ENCODE data around the gene POLRMT. TPM values are rescaled to one million over a fixed set of nuclear protein-coding genes. Genes with fewer than 3 reads are reported as not detected.
A peak's percentile ranks its signal among the peaks of the same experiment; 100 is the strongest.

POLRMT gene
- total RNA-seq, 1 experiment from 2014 or later = 139 TPM

DNA sequence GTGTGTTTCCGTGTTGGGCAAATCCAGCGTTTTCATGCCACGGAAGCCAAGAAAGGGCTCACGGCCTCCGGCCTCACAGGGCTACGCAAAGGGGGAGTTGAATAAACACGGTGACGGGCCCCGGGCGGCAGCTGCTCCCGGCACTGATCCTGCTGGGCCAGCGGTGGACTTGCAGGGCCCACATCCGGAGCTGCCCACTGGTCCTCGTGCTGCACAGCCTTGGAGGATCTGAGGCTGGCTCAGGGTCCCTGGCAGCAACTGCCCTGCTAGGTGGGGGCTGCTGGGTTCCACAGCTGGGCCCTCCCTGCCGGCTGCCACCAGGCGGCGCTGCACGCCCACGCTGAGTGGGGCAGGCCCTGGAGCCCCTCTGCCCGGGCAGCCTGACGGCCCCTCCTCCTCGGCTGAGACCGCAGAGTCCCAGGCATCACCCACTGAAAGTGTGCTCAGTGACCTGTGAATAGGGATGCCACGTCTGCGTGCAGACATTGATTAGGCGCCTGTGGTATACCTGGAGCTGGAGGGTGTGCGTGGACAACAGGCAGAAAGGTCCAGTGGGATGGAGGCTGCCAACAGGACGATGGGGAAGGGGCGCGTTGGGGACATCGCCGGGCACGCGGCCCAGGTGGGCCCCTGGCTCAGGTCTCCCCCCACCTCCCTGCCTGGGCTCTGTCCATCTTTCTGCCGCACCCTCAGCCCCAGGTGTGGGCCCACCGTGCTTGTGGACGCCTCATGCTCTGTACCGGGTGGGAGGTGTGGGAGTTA, 48.9 kb downstream of the POLRMT start (continued):
- no peak for TF ChIP-seq ELF4 (CRISPR knock-in tag; IDR thresholded peaks at IDR 0.05; ENCODE audit: low read depth)
- TF ChIP-seq, protein P1, sequence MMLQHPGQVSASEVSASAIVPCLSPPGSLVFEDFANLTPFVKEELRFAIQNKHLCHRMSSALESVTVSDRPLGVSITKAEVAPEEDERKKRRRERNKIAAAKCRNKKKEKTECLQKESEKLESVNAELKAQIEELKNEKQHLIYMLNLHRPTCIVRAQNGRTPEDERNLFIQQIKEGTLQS (CRISPR knock-in tag; conservative IDR thresholded peaks at IDR 0.05) = no peak
- TF ChIP-seq AR (CRISPR knock-in tag; IDR thresholded peaks at IDR 0.05) = peak; percentile 15; the same call in 1 of the 2 replicates
- TF ChIP-seq ESRRA (CRISPR knock-in tag; IDR thresholded peaks at IDR 0.05; ENCODE audit: borderline replicate concordance) = 0 out of 2 replicates have a peak, but pooled peaks have one; percentile 26
- TF ChIP-seq, protein P2, sequence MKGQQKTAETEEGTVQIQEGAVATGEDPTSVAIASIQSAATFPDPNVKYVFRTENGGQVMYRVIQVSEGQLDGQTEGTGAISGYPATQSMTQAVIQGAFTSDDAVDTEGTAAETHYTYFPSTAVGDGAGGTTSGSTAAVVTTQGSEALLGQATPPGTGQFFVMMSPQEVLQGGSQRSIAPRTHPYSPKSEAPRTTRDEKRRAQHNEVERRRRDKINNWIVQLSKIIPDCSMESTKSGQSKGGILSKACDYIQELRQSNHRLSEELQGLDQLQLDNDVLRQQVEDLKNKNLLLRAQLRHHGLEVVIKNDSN (CRISPR knock-in tag; IDR thresholded peaks at IDR 0.05) = peak; percentile 43; the same call in 1 of the 2 replicates
- no peak for TF ChIP-seq TCF7 (CRISPR knock-in tag; IDR thresholded peaks at IDR 0.05; ENCODE audit: low read depth)
- peak; percentile 65 for TF ChIP-seq PRRX2 (CRISPR knock-in tag; IDR thresholded peaks at IDR 0.05)
- TF ChIP-seq CREB1 (CRISPR knock-in tag; IDR thresholded peaks at IDR 0.05) = peak; percentile 59; the same call in 1 of the 2 replicates
- TF ChIP-seq EMX1 (CRISPR knock-in tag; IDR thresholded peaks at IDR 0.05) = peak; percentile 78; the same call in 1 of the 2 replicates
- 0 out of 2 replicates have a peak, but pooled peaks have one; percentile 90 for TF ChIP-seq KAT7 (CRISPR knock-in tag; IDR thresholded peaks at IDR 0.05; ENCODE audit: borderline replicate concordance)
- TF ChIP-seq, protein P3, sequence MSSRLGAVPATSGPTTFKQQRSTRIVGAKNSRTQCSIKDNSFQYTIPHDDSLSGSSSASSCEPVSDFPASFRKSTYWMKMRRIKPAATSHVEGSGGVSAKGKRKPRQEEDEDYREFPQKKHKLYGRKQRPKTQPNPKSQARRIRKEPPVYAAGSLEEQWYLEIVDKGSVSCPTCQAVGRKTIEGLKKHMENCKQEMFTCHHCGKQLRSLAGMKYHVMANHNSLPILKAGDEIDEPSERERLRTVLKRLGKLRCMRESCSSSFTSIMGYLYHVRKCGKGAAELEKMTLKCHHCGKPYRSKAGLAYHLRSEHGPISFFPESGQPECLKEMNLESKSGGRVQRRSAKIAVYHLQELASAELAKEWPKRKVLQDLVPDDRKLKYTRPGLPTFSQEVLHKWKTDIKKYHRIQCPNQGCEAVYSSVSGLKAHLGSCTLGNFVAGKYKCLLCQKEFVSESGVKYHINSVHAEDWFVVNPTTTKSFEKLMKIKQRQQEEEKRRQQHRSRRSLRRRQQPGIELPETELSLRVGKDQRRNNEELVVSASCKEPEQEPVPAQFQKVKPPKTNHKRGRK (CRISPR knock-in tag; IDR thresholded peaks at IDR 0.05; ENCODE audit: borderline replicate concordance) = no peak
- TF ChIP-seq, protein P4, sequence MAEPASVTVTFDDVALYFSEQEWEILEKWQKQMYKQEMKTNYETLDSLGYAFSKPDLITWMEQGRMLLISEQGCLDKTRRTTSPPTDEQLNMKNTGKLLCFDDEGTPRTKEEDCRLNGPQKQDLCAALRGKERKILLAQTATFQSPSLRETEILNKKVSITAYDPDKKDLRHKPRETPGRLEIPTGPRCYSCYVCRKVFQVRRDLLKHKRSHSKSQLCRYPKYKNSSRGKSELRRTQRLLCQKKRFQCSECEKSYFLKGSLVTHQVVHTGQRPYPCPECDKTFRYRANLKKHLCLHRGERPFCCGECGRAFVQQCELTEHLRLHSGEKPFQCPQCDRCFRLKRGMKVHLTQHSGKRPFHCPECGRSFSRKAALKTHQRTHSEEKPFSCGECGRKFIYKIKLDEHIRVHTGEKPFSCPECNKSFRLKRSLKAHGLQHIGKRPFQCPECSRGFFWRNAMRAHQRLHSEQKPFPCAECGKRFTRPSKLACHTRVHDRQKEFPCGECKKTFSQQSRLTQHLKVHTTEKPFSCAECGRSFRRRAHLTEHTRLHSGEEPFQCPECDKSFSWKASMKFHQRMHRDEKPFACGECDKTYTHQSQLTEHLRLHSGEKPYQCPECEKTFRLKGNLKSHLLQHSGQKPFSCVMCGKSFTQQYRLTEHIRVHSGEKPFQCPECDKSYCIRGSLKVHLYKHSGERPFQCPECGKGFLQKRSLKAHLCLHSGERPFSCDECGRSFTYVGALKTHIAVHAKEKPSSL (CRISPR knock-in tag; conservative IDR thresholded peaks at IDR 0.05) = 0 out of 2 replicates have a peak, but pooled peaks have one; percentile 9
- TF ChIP-seq NR2C2 (CRISPR knock-in tag; IDR thresholded peaks at IDR 0.05) = no peak
- TF ChIP-seq, protein P5, sequence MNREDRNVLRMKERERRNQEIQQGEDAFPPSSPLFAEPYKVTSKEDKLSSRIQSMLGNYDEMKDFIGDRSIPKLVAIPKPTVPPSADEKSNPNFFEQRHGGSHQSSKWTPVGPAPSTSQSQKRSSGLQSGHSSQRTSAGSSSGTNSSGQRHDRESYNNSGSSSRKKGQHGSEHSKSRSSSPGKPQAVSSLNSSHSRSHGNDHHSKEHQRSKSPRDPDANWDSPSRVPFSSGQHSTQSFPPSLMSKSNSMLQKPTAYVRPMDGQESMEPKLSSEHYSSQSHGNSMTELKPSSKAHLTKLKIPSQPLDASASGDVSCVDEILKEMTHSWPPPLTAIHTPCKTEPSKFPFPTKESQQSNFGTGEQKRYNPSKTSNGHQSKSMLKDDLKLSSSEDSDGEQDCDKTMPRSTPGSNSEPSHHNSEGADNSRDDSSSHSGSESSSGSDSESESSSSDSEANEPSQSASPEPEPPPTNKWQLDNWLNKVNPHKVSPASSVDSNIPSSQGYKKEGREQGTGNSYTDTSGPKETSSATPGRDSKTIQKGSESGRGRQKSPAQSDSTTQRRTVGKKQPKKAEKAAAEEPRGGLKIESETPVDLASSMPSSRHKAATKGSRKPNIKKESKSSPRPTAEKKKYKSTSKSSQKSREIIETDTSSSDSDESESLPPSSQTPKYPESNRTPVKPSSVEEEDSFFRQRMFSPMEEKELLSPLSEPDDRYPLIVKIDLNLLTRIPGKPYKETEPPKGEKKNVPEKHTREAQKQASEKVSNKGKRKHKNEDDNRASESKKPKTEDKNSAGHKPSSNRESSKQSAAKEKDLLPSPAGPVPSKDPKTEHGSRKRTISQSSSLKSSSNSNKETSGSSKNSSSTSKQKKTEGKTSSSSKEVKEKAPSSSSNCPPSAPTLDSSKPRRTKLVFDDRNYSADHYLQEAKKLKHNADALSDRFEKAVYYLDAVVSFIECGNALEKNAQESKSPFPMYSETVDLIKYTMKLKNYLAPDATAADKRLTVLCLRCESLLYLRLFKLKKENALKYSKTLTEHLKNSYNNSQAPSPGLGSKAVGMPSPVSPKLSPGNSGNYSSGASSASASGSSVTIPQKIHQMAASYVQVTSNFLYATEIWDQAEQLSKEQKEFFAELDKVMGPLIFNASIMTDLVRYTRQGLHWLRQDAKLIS (CRISPR knock-in tag; IDR thresholded peaks at IDR 0.05; ENCODE audit: borderline replicate concordance) = 0 out of 2 replicates have a peak, but pooled peaks have one; percentile 40
